HepG2 (cell line): ENCODE data around the gene RPL19. TPM values are rescaled to one million over a fixed set of nuclear protein-coding genes. Genes with fewer than 3 reads are reported as not detected.
A peak's percentile ranks its signal among the peaks of the same experiment; 100 is the strongest.

Experiments used
- ATAC-seq: fragments of 200-7000 bp; cut with Tn5 transposase; 3 replicates; pipeline ENCODE4 v1.9.1; 2020; ENCODE audit warnings: mild to moderate bottlenecking, moderate library complexity
- BruUV-seq: library from RNA; stranded (reverse); fragments of 400-500 nt; replicated peaks from 2 replicates; lab custom pipeline; 2021; lab: Mats Ljungman, UMichigan
- CTCF ChIA-PET: fragments of 300-600 bp; formaldehyde crosslinking; extraction: SDS; loops from one replicate; lab custom pipeline; 2021; ENCODE audit warnings: low total read pairs, inconsistent platforms, low intra/inter-chr PET ratio; lab: Yijun Ruan, JAX
- POLR2A ChIA-PET: fragments of 350-600 bp; sonication (Branson Sonifier 250); formaldehyde crosslinking; loops from one replicate; lab custom pipeline; 2020; ENCODE audit warnings: antibody characterized with exemption, inconsistent platforms; lab: Yijun Ruan, JAX
- DNase-seq: peaks from one replicate; pipeline ENCODE4 v3.0.0-alpha.2; 2015; ENCODE audit warnings: low spot score
- FAIRE-seq: peaks from 3 replicates; lab custom pipeline; 2011; peaks lifted over from hg19 to GRCh38; lab: Jason Lieb, UNC
- H2AFZ ChIP-seq: one replicate; pipeline ENCODE4 v1.6.1; 2011; ENCODE audit warnings: low read length, inconsistent platforms
- H3K27ac ChIP-seq: fragments of 300-600 bp; 3 replicates; pipeline ENCODE4 v1.8.0; 2011; ENCODE audit warnings: mixed run types, mild to moderate bottlenecking, mixed read lengths, low read length, inconsistent platforms; ENCODE audit not compliant: insufficient read depth; ENCODE audit errors: extremely low read length
- H3K27me3 ChIP-seq, 2 experiments: fragments of 200-600 bp in 1 of 2; 2 replicates in 1 of 2; 3 replicates in 1 of 2; pipeline versions ENCODE4 v1.6.0 to v1.8.0; 2011; ENCODE audit warnings: low read length in 2 of 2, mild to moderate bottlenecking in 2 of 2, moderate library complexity in 2 of 2, inconsistent platforms in 1 of 2; ENCODE audit not compliant: insufficient read depth in 2 of 2, control insufficient read depth in 1 of 2
- H3K36me3 ChIP-seq, 2 experiments: fragments of 200-600 bp in 1 of 2; replicated peaks in 1 of 2; 2 replicates in 1 of 2; 3 replicates in 1 of 2; pipeline versions ENCODE4 v1.5.1 to v1.8.0; 2011; ENCODE audit warnings: low read length in 2 of 2, inconsistent platforms in 1 of 2; ENCODE audit not compliant: insufficient read depth in 2 of 2, control insufficient read depth in 1 of 2
- H3K4me1 ChIP-seq: 2 replicates; pipeline ENCODE4 v1.5.1; 2012; ENCODE audit warnings: low read length, inconsistent platforms; ENCODE audit not compliant: insufficient read depth
- H3K4me2 ChIP-seq: 2 replicates; pipeline ENCODE4 v1.6.0; 2011; ENCODE audit warnings: low read depth, low read length, inconsistent platforms
- H3K4me3 ChIP-seq, 3 experiments: fragments of 200-600 bp in 1 of 3; sonication (generic), shearing (Covaris generic) in 1 of 3; replicated peaks in 1 of 3; 2 replicates each; pipeline ENCODE4 v1.5.1; 2011 to 2016; ENCODE audit warnings: low read length in 3 of 3, inconsistent platforms in 2 of 3, low read depth in 2 of 3, mild to moderate bottlenecking in 2 of 3, control low read depth in 1 of 3, mixed read lengths in 1 of 3; ENCODE audit not compliant: insufficient read depth in 1 of 3
- H3K79me2 ChIP-seq: one replicate; pipeline ENCODE4 v1.6.1; 2011; ENCODE audit warnings: low read length, inconsistent platforms; ENCODE audit not compliant: insufficient read depth
- H3K9ac ChIP-seq: 2 replicates; pipeline ENCODE4 v1.6.0; 2011; ENCODE audit warnings: mild to moderate bottlenecking, low read depth, low read length, inconsistent platforms; ENCODE audit not compliant: insufficient read depth
- H3K9me3 ChIP-seq: 2 replicates; pipeline ENCODE4 v1.5.1; 2012; ENCODE audit warnings: mild to moderate bottlenecking, low read length
- H4K20me1 ChIP-seq: 2 replicates; pipeline ENCODE4 v1.6.0; 2011; ENCODE audit warnings: inconsistent platforms, mild to moderate bottlenecking, low read length, moderate library complexity; ENCODE audit not compliant: insufficient read depth
- ARID2 ChIP-seq: sonication (generic); formaldehyde crosslinking; IDR thresholded peaks from 2 replicates; pipeline ENCODE4 v1.8.1; 2022; ENCODE audit warnings: mild to moderate bottlenecking, missing genetic modification reagents, borderline replicate concordance
- CENPBD1 ChIP-seq: sonication (generic); formaldehyde crosslinking; IDR thresholded peaks from 2 replicates; pipeline ENCODE4 v1.8.0; 2022; ENCODE audit warnings: missing genetic modification reagents, low read depth, mild to moderate bottlenecking, borderline replicate concordance
- DZIP1 ChIP-seq: sonication (generic); formaldehyde crosslinking; IDR thresholded peaks from 2 replicates; pipeline ENCODE4 v1.5.0; 2020; ENCODE audit warnings: mild to moderate bottlenecking, missing genetic modification reagents
- GLMP ChIP-seq: sonication (generic); formaldehyde crosslinking; IDR thresholded peaks from 2 replicates; pipeline ENCODE4 v1.9.0; 2021; ENCODE audit warnings: missing genetic modification reagents, mild to moderate bottlenecking, borderline replicate concordance
- JUND ChIP-seq: sonication (generic); formaldehyde crosslinking; IDR thresholded peaks from 2 replicates; pipeline ENCODE4 v1.8.0; 2022; ENCODE audit warnings: mild to moderate bottlenecking, missing genetic modification reagents
- POLR2A ChIP-seq, 2 experiments: IDR thresholded peaks; 2 replicates each; pipeline ENCODE4 v1.6.1; 2011; ENCODE audit warnings: low read depth in 2 of 2, low read length in 2 of 2, mild to moderate bottlenecking in 1 of 2, moderate library complexity in 1 of 2; ENCODE audit not compliant: insufficient read depth in 1 of 2
- SCMH1 ChIP-seq: sonication (generic); formaldehyde crosslinking; IDR thresholded peaks from 2 replicates; pipeline ENCODE4 v1.9.0; 2021; ENCODE audit warnings: missing genetic modification reagents, mild to moderate bottlenecking, borderline replicate concordance
- SMAD9 ChIP-seq: sonication (generic); formaldehyde crosslinking; IDR thresholded peaks from 2 replicates; pipeline ENCODE4 v1.5.1; 2020; ENCODE audit warnings: mild to moderate bottlenecking, missing genetic modification reagents
- TMF1 ChIP-seq: sonication (generic); formaldehyde crosslinking; IDR thresholded peaks from 2 replicates; pipeline ENCODE4 v1.8.1; 2022; ENCODE audit warnings: low read depth, missing genetic modification reagents
- ZC3H4 ChIP-seq: sonication (generic); formaldehyde crosslinking; IDR thresholded peaks from 2 replicates; pipeline ENCODE4 v1.4.0; 2020; ENCODE audit warnings: missing genetic modification reagents, borderline replicate concordance
- ZNF17 ChIP-seq: sonication (generic); formaldehyde crosslinking; IDR thresholded peaks from 2 replicates; pipeline ENCODE4 v1.5.0; 2020; ENCODE audit warnings: mild to moderate bottlenecking, missing genetic modification reagents
- ZNF274 ChIP-seq: sonication (generic); formaldehyde crosslinking; IDR thresholded peaks from 2 replicates; pipeline ENCODE4 v1.5.1; 2020; ENCODE audit warnings: mild to moderate bottlenecking, missing genetic modification reagents
- ZNF337 ChIP-seq: sonication (generic); formaldehyde crosslinking; IDR thresholded peaks from 2 replicates; pipeline ENCODE4 v1.5.1; 2020; ENCODE audit warnings: missing genetic modification reagents, low read depth, mild to moderate bottlenecking, borderline replicate concordance
- ZNF430 ChIP-seq: sonication (generic); formaldehyde crosslinking; IDR thresholded peaks from 2 replicates; pipeline ENCODE4 v1.9.0; 2021; ENCODE audit warnings: mild to moderate bottlenecking, missing genetic modification reagents
- ZNF501 ChIP-seq: sonication (generic); formaldehyde crosslinking; IDR thresholded peaks from 2 replicates; pipeline ENCODE4 v1.5.1; 2020; ENCODE audit warnings: mild to moderate bottlenecking, moderate library complexity, missing genetic modification reagents
- ZNF572 ChIP-seq: sonication (generic); formaldehyde crosslinking; IDR thresholded peaks from 2 replicates; pipeline ENCODE4 v1.5.1; 2020; ENCODE audit warnings: mild to moderate bottlenecking, missing genetic modification reagents
- ZNF576 ChIP-seq: sonication (generic); formaldehyde crosslinking; IDR thresholded peaks from 2 replicates; pipeline ENCODE4 v1.4.0; 2020; ENCODE audit warnings: mild to moderate bottlenecking, missing genetic modification reagents
- ZNF597 ChIP-seq: sonication (generic); formaldehyde crosslinking; IDR thresholded peaks from 2 replicates; pipeline ENCODE4 v1.5.0; 2020; ENCODE audit warnings: missing genetic modification reagents
- ZNF629 ChIP-seq: sonication (generic); formaldehyde crosslinking; conservative IDR thresholded peaks from 2 replicates; pipeline ENCODE4 v1.5.0; 2020; ENCODE audit warnings: missing genetic modification reagents
- WGBS: methylation state at CpG from one replicate; pipeline ENCODE4 v1.1.6; 2017; ENCODE audit warnings: low lambda C conversion rate; 5-methylcytosine and 5-hydroxymethylcytosine counted together
- in situ Hi-C: cut with HindIII; loops from 2 replicates; pipeline ENCODE4 v1.10.0; 2017; ENCODE audit warnings: low pct_unique_long_range_greater_than_20kb; ENCODE audit not compliant: extremely low pct_ligation_motif_present
- intact Hi-C: fragments of 100-400 bp; cut with micrococcal nuclease; formaldehyde crosslinking; loops from one replicate; pipeline ENCODE4 v1.10.0; 2022; ENCODE audit not compliant: unreplicated experiment
- polyA plus RNA-seq, 8 experiments: library from polyadenylated mRNA; depleted of rRNA in 3 of 8; stranded (reverse) in 7 of 8; unstranded in 1 of 8; fragments of >200 nt; fragmentation: Illumina TruSeq in 4 of 8; extraction: Trizol in 4 of 8; gene quantifications; 2 replicates each; pipeline versions ENCODE4 v1.2.1 to v1.2.3, GENCODE V29; 2011 to 2016; ENCODE audit warnings: low read depth in 4 of 8, missing spikeins in 1 of 8, mixed read lengths in 1 of 8; ENCODE audit not compliant: insufficient read depth in 1 of 8
- total RNA-seq, 5 experiments: library from RNA; depleted of rRNA; stranded (reverse); fragments of >200 nt; fragmentation: Illumina TruSeq; extraction: Trizol; gene quantifications; 2 replicates each; pipeline ENCODE4 v1.2.3, GENCODE V29; 2016; ENCODE audit warnings: low read depth in 1 of 5

Gene RPL19
- total and polyA plus RNA-seq, 2 of the 13 experiments (the other 11 are each of a cell fraction or from before 2014, with no cell fraction given) = 2,522 to 2,768 TPM

- H4K20me1 ChIP-seq = peaks cover 23% of the 10 kb centered on the region
- DNase-seq (no peak), FAIRE-seq (no peak), ATAC-seq (no peak)
- no TSS peak for BruUV-seq
- peak overlapping the region; percentile 98 for H3K9ac ChIP-seq
- peak overlapping the region; percentile 97 for H3K27ac ChIP-seq
- CTCF ChIA-PET = no interaction called here
- peak overlapping the region; percentile 94 for H3K4me2 ChIP-seq
- 21% methylated on average over 11 of the region's 11 CpGs for WGBS
- in situ Hi-C loops = no loop called here
- intact Hi-C loops = no loop called here
- no peak overlapping the region for H2AFZ ChIP-seq
- POLR2A ChIA-PET = interaction anchor here (1.6 kb wide), 1 partner anchor 328 kb away, joined by 5 read pairs; no protein-coding TSS in a partner anchor
- peak overlapping the region; percentile 65 to 92 (median 77) for H3K4me3 ChIP-seq
- H3K27me3 ChIP-seq = no peaks in the 10 kb centered on the region; a peak in 1 of 5 replicates
- peaks cover 23% of the 10 kb centered on the region for H3K79me2 ChIP-seq
- peaks cover 46% of the 10 kb centered on the region for H3K4me1 ChIP-seq
- peaks cover 26 to 35% of the 10 kb centered on the region in 2 experiments for H3K36me3 ChIP-seq
- no peaks in the 10 kb centered on the region for H3K9me3 ChIP-seq
- TF ChIP-seq ZNF629 (CRISPR knock-in tag) = 0 out of 2 replicates have a peak, but pooled peaks have one; percentile 5
- 0 out of 2 replicates have a peak, but pooled peaks have one; percentile 13 for TF ChIP-seq TMF1 (CRISPR knock-in tag)
- TF ChIP-seq JUND (CRISPR knock-in tag) = no peak
- TF ChIP-seq ZNF274 (CRISPR knock-in tag) = 0 out of 2 replicates have a peak, but pooled peaks have one; percentile 15
- TF ChIP-seq ARID2 (CRISPR knock-in tag) = 0 out of 2 replicates have a peak, but pooled peaks have one; percentile 19
- no peak for TF ChIP-seq SCMH1 (CRISPR knock-in tag)
- TF ChIP-seq ZC3H4 (CRISPR knock-in tag) = peak; percentile 80
- peak in 1 of 2 experiments; percentile 57; a peak in 2 of 4 replicates for TF ChIP-seq POLR2A (IDR thresholded peaks at IDR 0.05; ENCODE audit: insufficient read depth in 1 of 2, low read depth in 2 of 2, low read length in 2 of 2)
- no peak for TF ChIP-seq ZNF597 (CRISPR knock-in tag)
- no peak for TF ChIP-seq GLMP (CRISPR knock-in tag)
- TF ChIP-seq ZNF337 (CRISPR knock-in tag) = no peak
- TF ChIP-seq ZNF430 (CRISPR knock-in tag) = peak; percentile 16; the same call in 1 of the 2 replicates
- TF ChIP-seq CENPBD1 (CRISPR knock-in tag) = 0 out of 2 replicates have a peak, but pooled peaks have one; percentile 14
- TF ChIP-seq DZIP1 = no peak
- 0 out of 2 replicates have a peak, but pooled peaks have one; percentile 44 for TF ChIP-seq ZNF572 (CRISPR knock-in tag)
- TF ChIP-seq ZNF501 (CRISPR knock-in tag) = no peak
- 0 out of 2 replicates have a peak, but pooled peaks have one; percentile 3 for TF ChIP-seq ZNF17
- TF ChIP-seq SMAD9 (CRISPR knock-in tag) = 0 out of 2 replicates have a peak, but pooled peaks have one; percentile 36
- no peak for TF ChIP-seq ZNF576 (CRISPR knock-in tag)
Measured at GRCh38 chr17:39200957-39201510, 951 bp downstream of the RPL19 start.
